Keratinocyte (primary cell): ENCODE measurements around the gene H1-8. TPM values are rescaled to one million over a fixed set of nuclear protein-coding genes. Genes with fewer than 3 reads are reported as not detected.

Source experiments
- DNase-seq: peaks from one replicate; pipeline ENCODE4 v3.0.0-alpha.2; 2011; ENCODE audit warnings: low read depth, missing footprints, low spot score
- FAIRE-seq: peaks from 2 replicates; lab custom pipeline; 2011; peaks lifted over from hg19 to GRCh38; lab: Jason Lieb, UNC
- H2AFZ ChIP-seq: 2 replicates; pipeline ENCODE4 v1.6.0; 2012; ENCODE audit warnings: low read length, control low read depth, inconsistent platforms; ENCODE audit not compliant: control insufficient read depth
- H3K27ac ChIP-seq: 2 replicates; pipeline ENCODE4 v1.5.1; 2011; ENCODE audit warnings: low read length; ENCODE audit not compliant: control insufficient read depth, insufficient read depth
- H3K27me3 ChIP-seq: 3 replicates; pipeline ENCODE4 v1.6.0; 2011; ENCODE audit warnings: low read length; ENCODE audit not compliant: control insufficient read depth, insufficient read depth; ENCODE audit errors: extremely low read depth
- H3K36me3 ChIP-seq, 2 experiments: 2 replicates in 1 of 2; 3 replicates in 1 of 2; pipeline ENCODE4 v1.5.1; 2011; ENCODE audit warnings: low read length in 2 of 2, mild to moderate bottlenecking in 1 of 2; ENCODE audit not compliant: control insufficient read depth in 2 of 2, insufficient read depth in 2 of 2; ENCODE audit errors: extremely low read depth in 1 of 2
- H3K4me1 ChIP-seq: 3 replicates; pipeline ENCODE4 v1.5.1; 2011; ENCODE audit warnings: low read length; ENCODE audit not compliant: control insufficient read depth, insufficient read depth; ENCODE audit errors: extremely low read depth
- H3K4me2 ChIP-seq: 3 replicates; pipeline ENCODE4 v1.6.0; 2011; ENCODE audit warnings: low read depth, low read length; ENCODE audit not compliant: control insufficient read depth, insufficient read depth; ENCODE audit errors: extremely low read depth
- H3K4me3 ChIP-seq, 3 experiments: fragments of 200-600 bp in 1 of 3; sonication (generic) in 1 of 3; 2 replicates in 2 of 3; 3 replicates in 1 of 3; pipeline ENCODE4 v1.5.1; 2011 to 2016; ENCODE audit warnings: low read length in 3 of 3, mild to moderate bottlenecking in 3 of 3, control low read depth in 2 of 3, inconsistent platforms in 1 of 3, low read depth in 1 of 3, mixed read lengths in 1 of 3, mixed run types in 1 of 3, moderate library complexity in 1 of 3; ENCODE audit not compliant: control insufficient read depth in 2 of 3, insufficient read depth in 2 of 3; ENCODE audit errors: extremely low read depth in 1 of 3
- H3K79me2 ChIP-seq: 2 replicates; pipeline ENCODE4 v1.6.0; 2012; ENCODE audit warnings: low read length; ENCODE audit not compliant: control insufficient read depth, insufficient read depth
- H3K9ac ChIP-seq: 3 replicates; pipeline ENCODE4 v1.6.0; 2011; ENCODE audit warnings: low read length; ENCODE audit not compliant: control insufficient read depth, insufficient read depth; ENCODE audit errors: extremely low read depth
- H3K9me1 ChIP-seq: 3 replicates; pipeline ENCODE4 v1.6.0; 2011; ENCODE audit warnings: low read length; ENCODE audit not compliant: control insufficient read depth, insufficient read depth; ENCODE audit errors: extremely low read depth
- H3K9me3 ChIP-seq: 2 replicates; pipeline ENCODE4 v1.5.1; 2012; ENCODE audit warnings: low read depth, low read length; ENCODE audit not compliant: control insufficient read depth
- H4K20me1 ChIP-seq: 3 replicates; pipeline ENCODE4 v1.6.0; 2011; ENCODE audit warnings: low read length; ENCODE audit not compliant: control insufficient read depth, insufficient read depth; ENCODE audit errors: extremely low read depth
- CTCF ChIP-seq, 3 experiments: IDR thresholded peaks in 1 of 3; conservative IDR thresholded peaks in 1 of 3; optimal IDR thresholded peaks in 1 of 3; 2 replicates in 2 of 3; 3 replicates in 1 of 3; pipeline versions ENCODE3 to v1.5.1; 2011; ENCODE audit warnings: low read length in 3 of 3, mild to moderate bottlenecking in 3 of 3, moderate library complexity in 2 of 3, control low read depth in 1 of 3, inconsistent platforms in 1 of 3; ENCODE audit not compliant: insufficient read depth in 2 of 3; ENCODE audit errors: extremely low read depth in 1 of 3
- EZH2 ChIP-seq: IDR thresholded peaks from one replicate; pipeline ENCODE4 v1.6.1; 2012; ENCODE audit warnings: inconsistent platforms, mild to moderate bottlenecking, low read length, moderate library complexity
- dilution Hi-C: fragments of 300-500 bp; cut with MboI; formaldehyde crosslinking; loops from one replicate; pipeline ENCODE4 v1.7.0; 2020; ENCODE audit warnings: low sequenced_read_pairs; ENCODE audit not compliant: extremely low pct_ligation_motif_present
- polyA plus RNA-seq, 5 experiments: library from polyadenylated mRNA; depleted of rRNA in 3 of 5; stranded (reverse) in 3 of 5; stranded (forward) in 1 of 5; unstranded in 1 of 5; fragments of >200 nt; gene quantifications; 1 replicate in 1 of 5; 2 replicates in 3 of 5; 3 replicates in 1 of 5; pipeline versions ENCODE4 v1.2.1 to v1.2.3, GENCODE V29; 2011 to 2012; ENCODE audit warnings: missing spikeins in 2 of 5, low read depth in 1 of 5, low replicate concordance in 1 of 5

Gene H1-8
- polyA plus RNA-seq, 1 donor (not counting 4 experiments of a cell fraction or from before 2014, with no cell fraction given), result not detected

GRCh38 chr3:129562803-129563202 lies 19.8 kb downstream of the H1-8 start:
- no peaks in the 10 kb centered on the region for H3K9me3 ChIP-seq
- H3K27ac ChIP-seq, result no peak overlapping the region
- no peaks in the 10 kb centered on the region for H3K79me2 ChIP-seq
- no peaks in the 10 kb centered on the region for H3K4me1 ChIP-seq
- no peaks in the 10 kb centered on the region for H3K9me1 ChIP-seq
- H3K4me3 ChIP-seq, result no peak overlapping the region
- no peak overlapping the region for H3K4me2 ChIP-seq
- dilution Hi-C loops, result no loop called here
- no peak overlapping the region for H3K9ac ChIP-seq
- H4K20me1 ChIP-seq, result no peaks in the 10 kb centered on the region
- no peak for FAIRE-seq
- no peak overlapping the region for H2AFZ ChIP-seq
- no peak for DNase-seq
- H3K36me3 ChIP-seq, result no peaks in the 10 kb centered on the region
- TF ChIP-seq CTCF (optimal IDR thresholded peaks at IDR 0.05 in 1 of 3, IDR thresholded peaks at IDR 0.05 in 1 of 3, conservative IDR thresholded peaks at IDR 0.05 in 1 of 3; ENCODE audit: extremely low read depth in 1 of 3, insufficient read depth in 2 of 3, low read length in 3 of 3) (no peak), EZH2 (no peak)
- peaks cover 2% of the 10 kb centered on the region for H3K27me3 ChIP-seq

- Histone ChIP-seq H3K27me3 (no peaks in the 10 kb centered on the region), H4K20me1 (no peaks in the 10 kb centered on the region), H3K79me2 (no peaks in the 10 kb centered on the region), H3K36me3 (no peaks in the 10 kb centered on the region), H3K4me1 (no peaks in the 10 kb centered on the region), H3K9me1 (no peaks in the 10 kb centered on the region), H3K4me3 (no peak overlapping the region), H3K27ac (no peak overlapping the region), H3K9ac (no peak overlapping the region), H3K9me3 (no peaks in the 10 kb centered on the region), H3K4me2 (no peak overlapping the region), H2AFZ (no peak overlapping the region)
- dilution Hi-C loops, result no loop called here
- DNase-seq (no peak), FAIRE-seq (no peak)
- TF ChIP-seq CTCF (optimal IDR thresholded peaks at IDR 0.05 in 1 of 3, IDR thresholded peaks at IDR 0.05 in 1 of 3, conservative IDR thresholded peaks at IDR 0.05 in 1 of 3; ENCODE audit: extremely low read depth in 1 of 3, insufficient read depth in 2 of 3, low read length in 3 of 3), result no peak
- TF ChIP-seq EZH2, result no peak
These were observed 20.4 kb downstream of the H1-8 start for GRCh38 chr3:129563332-129563731.
